Measurements from ENCODE around the gene STH. TPM values are rescaled to one million over a fixed set of nuclear protein-coding genes. Genes with fewer than 3 reads are reported as not detected.

Gene STH
- total RNA-seq, 4 donors from 2014 or later = not detected

DNA sequence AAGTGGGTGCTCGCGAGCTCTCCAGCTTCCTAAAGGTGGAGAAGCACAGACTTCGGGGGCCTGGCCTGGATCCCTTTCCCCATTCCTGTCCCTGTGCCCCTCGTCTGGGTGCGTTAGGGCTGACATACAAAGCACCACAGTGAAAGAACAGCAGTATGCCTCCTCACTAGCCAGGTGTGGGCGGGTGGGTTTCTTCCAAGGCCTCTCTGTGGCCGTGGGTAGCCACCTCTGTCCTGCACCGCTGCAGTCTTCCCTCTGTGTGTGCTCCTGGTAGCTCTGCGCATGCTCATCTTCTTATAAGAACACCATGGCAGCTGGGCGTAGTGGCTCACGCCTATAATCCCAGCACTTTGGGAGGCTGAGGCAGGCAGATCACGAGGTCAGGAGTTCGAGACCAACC, 1.9 kb upstream of the STH start:
- no peak overlapping the region for H3K27ac ChIP-seq (replicated peaks in 1 of 4)
- DNase-seq (ENCODE audit: extremely low spot score) = no peak
- peaks cover 0 to 6% (median 0%) of the 10 kb centered on the region in 4 donors for H3K36me3 ChIP-seq
- no peaks in the 10 kb centered on the region for H3K27me3 ChIP-seq
- no peaks in the 10 kb centered on the region for H3K4me1 ChIP-seq
- H3K9me3 ChIP-seq = no peaks in the 10 kb centered on the region
- WGBS = no CpG with 5 or more reads among the region's 13 CpGs
- TF ChIP-seq, protein P1, sequence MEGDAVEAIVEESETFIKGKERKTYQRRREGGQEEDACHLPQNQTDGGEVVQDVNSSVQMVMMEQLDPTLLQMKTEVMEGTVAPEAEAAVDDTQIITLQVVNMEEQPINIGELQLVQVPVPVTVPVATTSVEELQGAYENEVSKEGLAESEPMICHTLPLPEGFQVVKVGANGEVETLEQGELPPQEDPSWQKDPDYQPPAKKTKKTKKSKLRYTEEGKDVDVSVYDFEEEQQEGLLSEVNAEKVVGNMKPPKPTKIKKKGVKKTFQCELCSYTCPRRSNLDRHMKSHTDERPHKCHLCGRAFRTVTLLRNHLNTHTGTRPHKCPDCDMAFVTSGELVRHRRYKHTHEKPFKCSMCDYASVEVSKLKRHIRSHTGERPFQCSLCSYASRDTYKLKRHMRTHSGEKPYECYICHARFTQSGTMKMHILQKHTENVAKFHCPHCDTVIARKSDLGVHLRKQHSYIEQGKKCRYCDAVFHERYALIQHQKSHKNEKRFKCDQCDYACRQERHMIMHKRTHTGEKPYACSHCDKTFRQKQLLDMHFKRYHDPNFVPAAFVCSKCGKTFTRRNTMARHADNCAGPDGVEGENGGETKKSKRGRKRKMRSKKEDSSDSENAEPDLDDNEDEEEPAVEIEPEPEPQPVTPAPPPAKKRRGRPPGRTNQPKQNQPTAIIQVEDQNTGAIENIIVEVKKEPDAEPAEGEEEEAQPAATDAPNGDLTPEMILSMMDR (IDR thresholded peaks at IDR 0.05) = no peak
- TF ChIP-seq EP300 (IDR thresholded peaks at IDR 0.05) (no peak), POLR2A (IDR thresholded peaks at IDR 0.05; ENCODE audit: low read depth) (no peak), POLR2AphosphoS5 (IDR thresholded peaks at IDR 0.05) (no peak)
- no peak overlapping the region for H3K4me3 ChIP-seq
- intact Hi-C loops (cut with DNase I) = no loop called here

DNA sequence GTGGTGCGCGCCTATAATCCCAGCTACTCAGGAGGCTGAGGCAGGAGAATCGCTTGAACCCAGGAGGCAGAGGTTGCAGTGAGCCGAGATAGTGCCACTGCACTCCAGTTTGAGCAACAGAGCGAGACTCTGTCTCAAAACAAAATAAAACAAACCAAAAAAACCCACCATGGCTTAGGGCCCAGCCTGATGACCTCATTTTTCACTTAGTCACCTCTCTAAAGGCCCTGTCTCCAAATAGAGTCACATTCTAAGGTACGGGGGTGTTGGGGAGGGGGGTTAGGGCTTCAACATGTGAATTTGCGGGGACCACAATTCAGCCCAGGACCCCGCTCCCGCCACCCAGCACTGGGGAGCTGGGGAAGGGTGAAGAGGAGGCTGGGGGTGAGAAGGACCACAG, 1.4 kb upstream of the STH start:
- TF ChIP-seq, protein P1 (IDR thresholded peaks at IDR 0.05) = no peak
- TF ChIP-seq EP300 (IDR thresholded peaks at IDR 0.05) (no peak), POLR2A (IDR thresholded peaks at IDR 0.05; ENCODE audit: low read depth) (no peak), POLR2AphosphoS5 (IDR thresholded peaks at IDR 0.05) (no peak)
- no peaks in the 10 kb centered on the region for H3K9me3 ChIP-seq
- DNase-seq (ENCODE audit: extremely low spot score) = no peak
- peaks cover 0 to 4% (median 2%) of the 10 kb centered on the region in 4 donors for H3K4me1 ChIP-seq
- WGBS = 83% methylated on average over 9 of the region's 9 CpGs
- H3K27ac ChIP-seq (replicated peaks in 1 of 4) = no peak overlapping the region
- H3K36me3 ChIP-seq = peaks cover 0 to 6% (median 0%) of the 10 kb centered on the region in 4 donors
- no peaks in the 10 kb centered on the region for H3K27me3 ChIP-seq
- intact Hi-C loops (cut with DNase I) = no loop called here
- no peak overlapping the region for H3K4me3 ChIP-seq

DNA sequence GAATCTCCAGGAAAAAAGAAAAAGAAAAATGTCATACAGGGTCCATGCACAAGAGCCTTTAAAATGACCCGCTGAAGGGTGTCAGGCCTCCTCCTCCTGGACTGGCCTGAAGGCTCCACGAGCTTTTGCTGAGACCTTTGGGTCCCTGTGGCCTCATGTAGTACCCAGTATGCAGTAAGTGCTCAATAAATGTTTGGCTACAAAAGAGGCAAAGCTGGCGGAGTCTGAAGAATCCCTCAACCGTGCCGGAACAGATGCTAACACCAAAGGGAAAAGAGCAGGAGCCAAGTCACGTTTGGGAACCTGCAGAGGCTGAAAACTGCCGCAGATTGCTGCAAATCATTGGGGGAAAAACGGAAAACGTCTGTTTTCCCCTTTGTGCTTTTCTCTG, 845 bp downstream of the STH start:
- no peak overlapping the region for H3K4me3 ChIP-seq
- TF ChIP-seq, protein P1 (IDR thresholded peaks at IDR 0.05) = no peak
- TF ChIP-seq POLR2AphosphoS5 (IDR thresholded peaks at IDR 0.05) (no peak), EP300 (IDR thresholded peaks at IDR 0.05) (no peak), POLR2A (IDR thresholded peaks at IDR 0.05; ENCODE audit: low read depth) (no peak)
- DNase-seq (ENCODE audit: extremely low spot score) = no peak
- 84% methylated on average over 9 of the region's 9 CpGs for WGBS
- H3K27me3 ChIP-seq = no peaks in the 10 kb centered on the region
- H3K4me1 ChIP-seq = peaks cover 12 to 21% (median 20%) of the 10 kb centered on the region in 4 donors
- intact Hi-C loops (cut with DNase I) = loop anchor here (5.0 to 10.0 kb wide), 2 partner anchors 42 to 285 kb away; no protein-coding TSS in a partner anchor
- H3K36me3 ChIP-seq = peaks cover 0 to 4% (median 0%) of the 10 kb centered on the region in 4 donors
- no peaks in the 10 kb centered on the region for H3K9me3 ChIP-seq
- H3K27ac ChIP-seq (replicated peaks in 1 of 4) = no peak overlapping the region

DNA sequence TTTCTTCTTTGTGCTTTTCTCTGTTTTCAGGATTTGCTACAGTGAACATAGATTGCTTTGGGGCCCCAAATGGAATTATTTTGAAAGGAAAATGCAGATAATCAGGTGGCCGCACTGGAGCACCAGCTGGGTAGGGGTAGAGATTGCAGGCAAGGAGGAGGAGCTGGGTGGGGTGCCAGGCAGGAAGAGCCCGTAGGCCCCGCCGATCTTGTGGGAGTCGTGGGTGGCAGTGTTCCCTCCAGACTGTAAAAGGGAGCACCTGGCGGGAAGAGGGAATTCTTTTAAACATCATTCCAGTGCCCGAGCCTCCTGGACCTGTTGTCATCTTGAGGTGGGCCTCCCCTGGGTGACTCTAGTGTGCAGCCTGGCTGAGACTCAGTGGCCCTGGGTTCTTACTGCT, 1.2 kb downstream of the STH start:
- Histone ChIP-seq H3K36me3 (peaks cover 0 to under 1% (median 0%) of the 10 kb centered on the region in 4 donors), H3K27ac (replicated peaks in 1 of 4) (no peak overlapping the region), H3K4me1 (peaks cover 12 to 21% (median 20%) of the 10 kb centered on the region in 4 donors), H3K27me3 (no peaks in the 10 kb centered on the region), H3K9me3 (no peaks in the 10 kb centered on the region), H3K4me3 (no peak overlapping the region)
- TF ChIP-seq POLR2A (IDR thresholded peaks at IDR 0.05; ENCODE audit: low read depth) (no peak), POLR2AphosphoS5 (IDR thresholded peaks at IDR 0.05) (no peak), EP300 (IDR thresholded peaks at IDR 0.05) (no peak)
- TF ChIP-seq, protein P1 (IDR thresholded peaks at IDR 0.05) = no peak
- 69% methylated on average over 7 of the region's 7 CpGs for WGBS
- no peak for DNase-seq (ENCODE audit: extremely low spot score)
- intact Hi-C loops (cut with DNase I) = loop anchor here (5.0 to 10.0 kb wide), 2 partner anchors 42 to 285 kb away; no protein-coding TSS in a partner anchor

DNA sequence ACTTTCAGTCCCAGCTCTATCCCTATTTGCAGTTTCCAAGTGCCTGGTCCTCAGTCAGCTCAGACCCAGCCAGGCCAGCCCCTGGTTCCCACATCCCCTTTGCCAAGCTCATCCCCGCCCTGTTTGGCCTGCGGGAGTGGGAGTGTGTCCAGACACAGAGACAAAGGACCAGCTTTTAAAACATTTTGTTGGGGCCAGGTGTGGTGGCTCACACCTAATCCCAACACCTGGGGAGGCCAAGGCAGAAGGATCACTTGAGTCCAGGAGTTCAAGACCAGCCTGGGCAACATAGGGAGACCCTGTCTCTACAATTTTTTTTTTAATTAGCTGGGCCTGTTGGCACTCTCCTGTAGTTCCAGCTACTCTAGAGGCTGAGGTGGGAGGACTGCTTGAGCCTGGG, 1.7 kb downstream of the STH start:
- H3K27ac ChIP-seq (replicated peaks in 1 of 4) = no peak overlapping the region
- no peaks in the 10 kb centered on the region for H3K36me3 ChIP-seq
- no peaks in the 10 kb centered on the region for H3K27me3 ChIP-seq
- H3K4me1 ChIP-seq = peaks cover 12 to 21% (median 20%) of the 10 kb centered on the region in 4 donors
- no peak overlapping the region for H3K4me3 ChIP-seq
- no peak for DNase-seq (ENCODE audit: extremely low spot score)
- H3K9me3 ChIP-seq = no peaks in the 10 kb centered on the region
- 94% methylated on average over 2 of the region's 2 CpGs for WGBS
- no peak for TF ChIP-seq POLR2AphosphoS5 (IDR thresholded peaks at IDR 0.05)
- TF ChIP-seq EP300 (IDR thresholded peaks at IDR 0.05) = no peak
- TF ChIP-seq, protein P1 (IDR thresholded peaks at IDR 0.05) = no peak
- TF ChIP-seq POLR2A (IDR thresholded peaks at IDR 0.05; ENCODE audit: low read depth) = no peak
- intact Hi-C loops (cut with DNase I) = loop anchor here (5.0 to 10.0 kb wide), 2 partner anchors 42 to 284 kb away; no protein-coding TSS in a partner anchor

Measured in esophagus muscularis mucosa (tissue), 4 donors.